GM12875 (cell line): ENCODE data around the gene KIAA0319L.

ENCODE experiments used
- H3K4me3 ChIP-seq: one replicate; pipeline ENCODE4 v1.5.1; 2011; ENCODE audit warnings: low read depth, low read length, control low read depth
- CTCF ChIP-seq: IDR thresholded peaks from 2 replicates; pipeline ENCODE4 v1.5.1; 2011; ENCODE audit warnings: low read depth, mild to moderate bottlenecking, control low read depth, inconsistent platforms, low read length, moderate library complexity, borderline replicate concordance; ENCODE audit not compliant: insufficient read depth

KIAA0319L gene

GRCh38 chr1:35556484-35557117 lies 602 bp downstream of the KIAA0319L start:
- H3K4me3 ChIP-seq = peak overlapping the region; percentile 94
- no peak for TF ChIP-seq CTCF

DNA sequence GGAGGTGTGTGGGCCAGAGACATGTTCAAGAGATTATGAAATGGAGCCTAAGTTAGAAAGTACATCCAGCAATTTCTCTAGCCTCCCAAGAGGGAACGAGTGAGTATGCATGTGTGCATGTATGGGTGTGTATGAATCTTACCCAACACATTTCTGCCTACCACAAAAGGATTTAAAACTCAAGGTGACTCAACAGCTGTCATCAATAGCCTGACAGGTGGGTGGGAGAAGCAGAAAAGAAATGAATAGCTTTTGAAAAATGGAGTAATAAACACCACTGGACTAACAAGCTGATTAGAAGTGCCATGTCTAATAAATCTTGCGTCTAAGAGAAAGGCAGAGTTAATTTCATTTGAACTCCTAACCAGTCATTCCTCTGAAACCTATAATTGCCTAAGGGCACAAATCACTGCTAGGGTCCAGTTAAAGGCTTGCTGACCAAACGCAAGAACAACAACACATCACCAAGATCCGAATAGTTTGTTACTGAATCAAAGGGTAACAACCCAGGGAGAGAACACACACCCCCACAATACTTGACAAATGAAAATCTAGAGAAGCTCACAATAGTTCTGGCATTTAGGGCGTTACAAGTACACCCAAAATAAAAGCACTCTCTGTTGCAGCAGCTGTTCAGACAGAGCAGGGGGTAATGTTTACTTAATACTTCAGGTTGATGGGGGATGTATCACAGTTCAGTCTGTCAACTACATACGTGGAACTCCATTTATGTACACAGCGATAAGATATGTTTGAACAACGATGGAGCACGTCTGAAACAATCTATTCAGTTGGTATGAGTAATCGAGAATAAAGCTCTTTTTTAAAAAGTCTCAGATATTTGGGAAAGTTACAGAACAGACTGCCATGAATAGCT lies 1.4 kb downstream of the KIAA0319L start:
- no peak overlapping the region for H3K4me3 ChIP-seq
- TF ChIP-seq CTCF = no peak

- no peak for TF ChIP-seq CTCF
- no peak overlapping the region for H3K4me3 ChIP-seq
Measured at GRCh38 chr1:35555212-35555584, 2.0 kb downstream of the KIAA0319L start.

- H3K4me3 ChIP-seq = no peak overlapping the region
- no peak for TF ChIP-seq CTCF
Measured at GRCh38 chr1:35554266-35555211, 2.7 kb downstream of the KIAA0319L start.

DNA sequence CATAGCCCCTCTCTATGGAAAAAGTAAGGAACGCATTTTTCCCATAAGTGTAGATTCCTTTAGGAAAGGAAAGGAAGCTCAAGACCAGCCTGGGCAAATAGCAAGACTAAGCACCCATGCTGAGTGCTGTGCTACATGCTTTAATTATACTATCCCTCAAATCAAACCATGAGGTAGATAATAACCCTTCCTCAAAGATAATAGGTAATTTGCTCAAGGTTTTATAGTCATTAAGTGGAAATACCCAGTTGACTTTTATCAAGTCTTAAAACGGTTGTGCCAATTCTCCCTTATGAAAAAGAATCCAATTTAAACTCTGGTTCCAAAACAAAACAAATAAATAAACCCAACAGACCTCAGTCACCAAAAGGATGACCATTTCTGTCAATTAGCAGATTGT lies 3.4 kb downstream of the KIAA0319L start:
- H3K4me3 ChIP-seq = no peak overlapping the region
- TF ChIP-seq CTCF = no peak

GRCh38 chr1:35546614-35547013 lies 10.6 kb downstream of the KIAA0319L start:
- no peak for TF ChIP-seq CTCF
- H3K4me3 ChIP-seq = no peak overlapping the region
